Activated CD4-positive, CD25-positive, alpha-beta regulatory T cell treated with anti-CD3 and anti-CD28 coated beads, Interleukin-2, amount 50 U/mL, for 24 hours (primary cell): ENCODE measurements around the gene PACS2.
"Not testable (repeated sequence)": the region's sequence is repeated elsewhere in the genome, so short reads cannot be mapped to it uniquely, and the experiment has no call there.

Source experiments
- ATAC-seq, 2 donors: fragments of 150-1000 bp; cut with Tn5 transposase; one replicate each; pipeline ENCODE4 v1.10.0; 2021; ENCODE audit warnings: mild to moderate bottlenecking in 1 of 2, moderate library complexity in 1 of 2

Gene PACS2

GRCh38 chr14:105351920-105352851 is 37.6 kb downstream of the PACS2 start:
- ATAC-seq, result peak; percentile 97 to 99

- ATAC-seq, result no peak
Measured at GRCh38 chr14:105353136-105353535, 38.6 kb downstream of the PACS2 start.

- ATAC-seq, result no peak
Measured at GRCh38 chr14:105354541-105354940, 40.0 kb downstream of the PACS2 start.

GRCh38 chr14:105355049-105355575 is 40.6 kb downstream of the PACS2 start:
- no peak for ATAC-seq

GRCh38 chr14:105355850-105356604 is 41.5 kb downstream of the PACS2 start:
- no peak for ATAC-seq

- ATAC-seq, result no peak
Measured at GRCh38 chr14:105356927-105357326, 42.4 kb downstream of the PACS2 start.

GRCh38 chr14:105357626-105358025 is 43.1 kb downstream of the PACS2 start:
- no peak for ATAC-seq

- ATAC-seq, result no peak
Measured at GRCh38 chr14:105358140-105358846, 43.7 kb downstream of the PACS2 start.

GRCh38 chr14:105358943-105359342 is 44.4 kb downstream of the PACS2 start:
- ATAC-seq, result no peak

- not testable (repeated sequence) for ATAC-seq
Measured at GRCh38 chr14:105361412-105361811, 46.9 kb downstream of the PACS2 start.

GRCh38 chr14:105363847-105364708 is 49.5 kb downstream of the PACS2 start:
- peak; percentile 57 to 70 for ATAC-seq

GRCh38 chr14:105365101-105365500 is 50.6 kb downstream of the PACS2 start:
- ATAC-seq, result no peak

GRCh38 chr14:105365681-105366080 is 51.1 kb downstream of the PACS2 start:
- no peak for ATAC-seq

GRCh38 chr14:105366386-105367074 is 52.0 kb downstream of the PACS2 start:
- ATAC-seq, result no peak

- no peak for ATAC-seq
Measured at GRCh38 chr14:105367116-105368031, 52.8 kb downstream of the PACS2 start.

GRCh38 chr14:105368032-105368417 is 53.5 kb downstream of the PACS2 start:
- ATAC-seq, result no peak

GRCh38 chr14:105368426-105368825 is 53.9 kb downstream of the PACS2 start:
- ATAC-seq, result no peak

- ATAC-seq, result no peak
Measured at GRCh38 chr14:105368910-105369652, 54.5 kb downstream of the PACS2 start.

- no peak for ATAC-seq
Measured at GRCh38 chr14:105369653-105370040, 55.1 kb downstream of the PACS2 start.
